HG02798 (cell line): Measurements from ENCODE around the gene FAM114A2.

Source experiments
- ATAC-seq: cut with Tn5 transposase; IDR thresholded peaks from one replicate; pipeline ENCODE4 v1.9.1; 2021; ENCODE audit warnings: mild to moderate bottlenecking; ENCODE audit not compliant: unreplicated experiment, poor library complexity

Gene FAM114A2

DNA sequence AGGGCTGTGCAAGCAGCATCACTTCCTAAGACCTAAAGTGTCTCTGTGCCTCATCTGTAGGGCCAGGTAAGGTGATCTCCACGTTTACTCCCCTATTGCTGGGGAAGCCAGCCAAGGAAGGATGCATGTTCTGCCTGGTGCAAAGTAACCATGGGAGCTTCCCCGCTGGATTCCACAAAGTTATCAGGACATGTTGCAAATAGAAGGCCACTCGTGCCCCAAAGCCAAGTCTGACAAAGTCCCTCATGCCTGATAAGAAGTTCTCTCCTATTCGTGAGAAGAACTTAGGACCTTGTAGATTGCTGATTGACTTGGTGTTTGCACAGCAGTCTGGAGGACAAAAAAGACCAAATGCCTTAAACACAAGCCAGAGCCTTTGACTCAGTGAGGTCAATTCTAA lies 81.5 kb downstream of the FAM114A2 start:
- no peak for ATAC-seq

DNA sequence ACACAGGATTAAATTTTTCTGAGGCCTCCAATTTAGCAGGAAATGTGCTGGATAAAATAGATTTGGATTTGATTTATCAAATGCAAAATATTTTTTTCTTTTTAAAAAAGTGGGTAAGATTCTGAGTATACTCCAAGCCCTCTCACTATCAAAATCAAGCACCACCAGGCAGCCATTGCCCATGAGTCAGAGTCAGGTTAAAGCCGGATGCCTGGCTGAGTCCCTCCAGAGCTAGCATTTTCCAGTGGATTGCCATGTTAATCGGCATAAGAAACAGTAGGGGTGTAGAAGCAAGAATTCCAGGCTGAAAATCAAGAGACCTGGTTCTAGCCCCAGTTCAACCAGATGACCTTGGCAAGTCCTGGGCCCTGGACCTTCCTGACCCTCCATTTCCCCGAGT lies 85.3 kb downstream of the FAM114A2 start:
- no peak for ATAC-seq

DNA sequence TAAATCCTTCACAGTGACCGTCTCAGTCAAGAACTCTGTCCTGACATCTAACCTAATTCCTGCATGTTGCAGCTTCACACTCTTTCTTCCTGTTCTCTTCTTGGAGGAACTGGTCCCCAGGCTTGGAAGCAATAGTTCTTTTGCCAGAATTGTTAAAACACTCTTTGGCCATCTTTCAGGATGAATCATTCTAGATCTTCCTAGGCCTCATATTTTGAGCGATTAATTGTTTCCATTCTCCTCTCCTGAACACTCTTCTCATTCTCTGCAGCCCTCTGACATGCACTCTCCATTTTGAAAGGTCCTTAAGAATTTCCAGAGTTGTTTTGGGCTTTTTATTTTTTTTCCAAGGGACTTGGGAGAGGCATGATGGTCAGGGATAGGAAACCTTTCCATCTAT lies 85.8 kb downstream of the FAM114A2 start:
- ATAC-seq = no peak

DNA sequence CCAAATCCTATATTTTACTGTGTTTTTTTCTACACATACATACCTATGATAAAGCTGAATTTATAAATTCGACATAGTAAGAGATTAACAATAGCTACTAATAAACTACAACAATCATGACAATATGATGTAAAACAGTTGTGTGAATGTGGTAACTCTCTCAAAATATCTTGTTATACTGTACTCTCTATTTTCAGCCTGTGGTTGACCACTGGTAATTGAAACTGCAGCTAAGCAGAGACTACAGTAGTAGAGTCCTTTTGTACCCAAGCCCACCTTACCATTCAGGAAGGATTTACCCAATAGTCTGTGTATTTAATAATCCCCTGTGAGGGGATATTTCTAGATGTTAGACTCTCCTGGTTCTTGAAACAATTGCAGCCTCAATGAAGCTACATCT lies 86.7 kb downstream of the FAM114A2 start:
- no peak for ATAC-seq

DNA sequence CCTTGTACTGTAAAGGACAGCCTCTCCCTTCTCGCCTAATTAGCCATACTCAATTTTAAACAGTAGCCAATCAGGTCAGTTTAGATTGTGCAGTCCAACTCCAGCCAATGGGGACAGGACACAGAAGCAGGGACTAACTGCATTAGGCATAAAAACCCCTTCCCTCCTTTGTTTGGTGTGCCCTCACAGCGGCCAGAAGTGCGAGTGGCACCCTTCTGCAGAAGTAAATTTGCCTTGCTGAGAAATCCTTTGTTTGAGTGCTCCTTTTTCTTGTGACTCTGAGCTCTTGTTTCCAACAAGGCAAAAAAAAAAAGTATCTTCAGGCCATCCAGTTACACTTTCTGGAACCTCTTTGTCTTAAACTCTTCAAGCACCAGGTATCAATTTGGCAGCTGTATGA lies 97.4 kb downstream of the FAM114A2 start:
- ATAC-seq = no peak
